Activated CD4-positive, alpha-beta T cell treated with anti-CD3 and anti-CD28 coated beads for 1 hour (primary cell): ENCODE measurements around the gene SMIM36.
"Not testable (repeated sequence)": the region's sequence is repeated elsewhere in the genome, so short reads cannot be mapped to it uniquely, and the experiment has no call there.

Source experiments
- DNase-seq: peaks from one replicate; pipeline ENCODE4 v3.0.0-alpha.2; 2020

The SMIM36 gene

DNA sequence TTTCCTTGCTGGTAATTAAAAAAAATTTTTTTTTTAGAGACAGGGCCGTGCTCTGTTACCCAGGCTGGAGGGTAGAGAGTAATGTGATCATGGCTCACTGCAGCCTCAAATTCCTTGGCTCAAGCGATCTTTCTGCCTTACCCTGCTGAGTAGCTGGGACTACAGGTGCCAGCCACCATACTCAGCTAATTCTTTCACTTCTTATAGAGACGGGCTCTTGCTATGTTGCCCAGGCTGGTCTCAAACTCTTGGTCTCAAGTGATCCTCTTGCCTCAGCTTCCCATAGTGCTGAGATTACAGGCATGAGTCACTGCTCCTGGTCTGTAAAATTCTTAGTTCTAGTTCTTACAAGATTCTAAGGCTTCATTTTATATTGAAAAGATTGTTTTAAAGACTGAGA lies 11.1 kb downstream of the SMIM36 start:
- no peak for DNase-seq

DNA sequence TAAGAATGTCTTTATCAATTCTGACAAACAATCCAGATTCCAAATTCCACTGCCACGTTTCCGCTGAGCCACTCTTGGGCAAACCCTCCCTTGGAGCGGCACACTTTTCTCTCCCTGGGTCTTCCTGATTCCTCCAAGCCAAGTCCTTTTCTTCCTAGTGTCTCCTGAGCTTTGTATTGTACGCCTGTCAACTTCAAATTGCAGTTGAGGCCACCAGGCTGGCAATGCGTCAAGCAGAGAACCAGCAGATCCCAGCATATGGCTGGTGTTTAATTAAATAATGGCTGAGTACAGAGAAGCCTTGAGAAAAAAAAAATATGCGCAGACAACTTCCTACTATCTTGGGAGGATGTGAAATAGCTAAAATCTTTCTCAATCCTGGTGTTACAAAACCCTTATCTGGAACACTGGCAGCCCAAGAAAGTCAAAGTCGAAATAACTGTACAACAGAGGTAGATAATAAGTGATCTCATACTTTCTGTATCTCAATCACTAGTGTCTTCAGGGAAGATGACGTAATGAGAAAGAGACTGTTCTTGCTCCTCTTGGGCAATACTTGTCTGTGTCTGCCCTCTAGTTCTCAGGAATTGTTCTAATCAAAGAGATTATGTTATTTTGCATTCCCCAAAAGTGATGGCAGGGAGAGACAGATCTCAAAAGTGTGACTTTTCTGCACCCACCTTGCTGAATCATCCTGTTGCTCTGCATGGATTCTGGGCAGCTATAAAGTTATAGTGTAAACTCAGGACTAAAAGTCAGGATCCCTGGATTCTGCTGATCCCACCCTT lies 15.0 kb downstream of the SMIM36 start:
- no peak for DNase-seq

DNA sequence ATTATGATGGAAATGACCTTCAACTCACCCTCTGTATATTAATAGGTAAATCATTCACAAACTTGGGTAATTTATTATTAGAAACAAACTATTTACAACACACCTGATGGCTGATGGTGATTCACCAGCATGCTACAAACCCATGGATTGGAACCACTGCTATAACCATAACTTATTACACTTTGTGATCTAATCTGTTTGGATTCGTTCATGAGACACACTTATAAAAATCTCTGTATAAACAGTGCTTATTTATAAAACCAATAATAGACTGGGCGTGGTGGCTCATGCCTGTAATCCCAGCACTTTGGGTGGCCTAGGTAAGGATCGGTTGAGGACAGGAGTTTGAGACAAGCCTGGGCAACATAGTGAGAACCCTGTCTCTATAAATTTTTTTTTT lies 16.0 kb downstream of the SMIM36 start:
- no peak for DNase-seq

DNA sequence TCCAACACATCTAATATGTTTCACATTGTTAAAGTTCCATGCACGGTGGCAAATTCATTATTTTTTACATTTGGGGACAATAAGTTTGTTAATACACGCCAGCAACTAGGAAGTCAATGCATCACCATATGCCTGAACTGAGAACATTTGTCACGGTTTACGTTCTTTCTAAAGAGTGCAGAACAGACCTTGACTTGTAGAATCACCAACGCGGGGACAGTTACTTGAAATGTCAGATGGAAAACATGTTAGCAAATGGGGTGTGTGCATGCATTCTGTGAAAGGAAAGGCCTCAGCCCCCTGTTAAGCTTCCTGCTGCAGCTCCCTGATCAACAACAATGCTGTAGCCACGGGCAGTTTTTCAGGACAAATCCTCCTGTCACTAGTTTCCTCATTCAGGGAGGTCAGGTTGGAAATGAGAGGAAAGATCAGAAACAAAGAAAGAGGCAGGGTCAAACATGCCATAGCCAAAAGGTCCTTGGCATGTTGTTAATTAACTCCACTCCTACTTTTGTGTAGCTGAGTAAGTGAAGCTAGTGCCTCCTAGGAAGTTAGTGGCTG lies 18.4 kb downstream of the SMIM36 start:
- DNase-seq = no peak

GRCh38 chr17:55490376-55490775 lies 20.9 kb downstream of the SMIM36 start:
- DNase-seq = no peak

DNA sequence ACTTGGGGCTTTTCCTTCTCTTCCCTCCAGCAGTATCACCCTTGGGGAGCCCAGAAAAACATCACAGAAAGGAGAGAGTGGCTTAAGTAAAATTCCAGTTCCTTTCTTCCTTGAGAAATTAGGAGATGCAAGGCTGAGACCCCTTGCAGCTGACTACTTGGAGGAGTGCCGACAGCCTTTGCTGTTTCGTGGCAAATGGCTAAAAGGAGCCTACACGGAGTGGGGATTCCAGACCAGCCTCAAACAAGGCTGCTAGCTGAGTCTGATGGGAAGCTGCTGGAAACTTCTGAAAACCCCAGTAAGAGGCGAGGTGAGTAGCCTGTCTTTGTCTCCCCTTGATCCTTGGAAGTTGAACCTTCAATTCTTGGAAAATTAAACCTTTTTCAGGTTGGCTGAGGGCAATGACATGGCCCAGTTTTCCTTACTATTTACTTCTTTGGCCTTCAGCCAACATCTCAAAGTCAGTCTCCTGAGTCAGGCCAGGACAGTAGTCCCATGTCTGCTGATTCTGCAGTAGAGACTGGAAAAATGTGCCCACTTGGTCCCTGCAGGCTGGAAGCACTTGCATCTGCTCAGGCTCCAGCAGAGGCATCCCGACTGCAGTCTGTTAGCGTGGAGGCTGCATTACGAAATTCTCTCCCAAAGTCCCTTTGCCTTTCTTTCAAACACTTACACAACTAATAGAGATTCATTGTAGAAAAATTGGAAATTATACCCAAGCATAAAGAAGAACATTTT lies 23.4 kb downstream of the SMIM36 start:
- no peak for DNase-seq

DNA sequence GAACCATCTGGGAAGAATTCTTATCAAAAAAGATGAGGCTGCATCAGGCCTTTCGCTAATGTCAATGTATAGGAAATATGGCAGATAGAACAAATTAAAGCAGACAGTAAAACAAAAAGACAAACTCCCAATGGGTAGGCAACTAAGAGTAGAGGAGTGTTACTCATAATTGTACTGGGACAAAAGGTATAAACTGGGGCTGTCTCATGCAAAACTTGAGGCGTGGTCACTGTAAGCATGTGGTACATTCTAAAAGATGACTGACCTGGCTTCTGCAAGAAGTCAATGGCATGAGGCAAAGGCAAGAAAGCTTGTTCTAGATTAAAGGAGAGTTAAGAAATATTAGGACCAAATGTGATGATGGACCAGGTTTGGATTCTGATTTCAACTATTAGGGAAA lies 26.7 kb downstream of the SMIM36 start:
- DNase-seq = no peak

DNA sequence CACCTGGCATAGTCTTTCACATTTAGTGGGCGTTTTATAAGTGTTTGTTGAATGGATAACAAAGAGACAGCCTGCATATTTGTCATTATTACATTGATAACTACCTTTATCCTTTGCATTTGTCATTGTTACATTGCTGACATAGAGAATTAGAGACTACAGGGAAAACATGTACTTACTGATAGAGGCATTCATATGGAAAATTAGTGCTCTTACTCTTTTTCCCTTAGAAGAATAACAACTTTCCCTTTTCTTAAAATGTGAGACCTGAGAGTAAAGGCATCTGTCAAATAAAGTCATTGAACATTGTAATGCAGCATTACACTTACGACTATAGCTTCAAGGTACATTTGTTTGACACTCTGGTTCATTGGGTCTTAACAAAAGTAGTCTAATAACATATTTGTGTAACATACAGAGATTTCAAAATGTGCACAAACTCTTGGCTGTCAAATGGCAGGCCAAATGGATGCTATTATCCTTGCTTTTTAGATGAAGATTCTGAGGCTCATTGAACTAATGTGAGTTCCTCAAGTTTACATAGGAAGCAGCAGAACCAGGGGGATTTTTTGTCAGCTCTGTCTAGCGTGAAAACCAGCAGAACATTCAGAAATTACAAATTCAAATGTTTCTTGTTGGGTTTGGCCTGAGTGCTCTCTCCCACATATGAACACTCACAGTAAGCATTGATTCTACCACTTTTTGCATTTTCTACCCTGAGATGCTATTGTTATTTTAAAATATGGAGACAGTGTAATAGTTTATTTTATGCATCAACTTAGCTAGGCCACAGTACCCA lies 28.5 kb downstream of the SMIM36 start:
- DNase-seq = no peak

- no peak for DNase-seq
Observed at GRCh38 chr17:55480631-55481315, 30.5 kb downstream of the SMIM36 start.

- no peak for DNase-seq
Observed at GRCh38 chr17:55479903-55480302, 31.3 kb downstream of the SMIM36 start.

- DNase-seq = no peak
Observed at GRCh38 chr17:55478971-55479370, 32.3 kb downstream of the SMIM36 start.

DNA sequence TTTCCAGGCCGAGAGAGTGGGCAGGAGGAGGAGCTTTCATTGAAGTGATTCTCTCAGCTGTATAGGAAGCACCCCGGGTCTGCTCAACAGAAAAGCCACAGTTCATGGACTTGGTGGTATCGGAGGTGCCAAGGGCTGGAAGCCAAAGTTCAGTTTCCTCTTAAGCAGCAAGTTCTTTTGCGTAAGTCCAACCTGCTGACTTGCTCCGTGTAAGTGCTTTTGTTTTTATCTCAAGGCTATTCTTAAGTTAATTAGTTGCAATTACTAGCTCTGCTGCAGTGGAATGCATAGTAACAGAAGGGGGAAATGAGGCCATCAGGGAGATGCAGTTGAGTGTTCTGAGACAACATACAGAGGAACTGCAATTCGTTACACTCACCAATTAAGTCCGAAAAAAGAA lies 44.6 kb downstream of the SMIM36 start:
- DNase-seq = no peak

DNA sequence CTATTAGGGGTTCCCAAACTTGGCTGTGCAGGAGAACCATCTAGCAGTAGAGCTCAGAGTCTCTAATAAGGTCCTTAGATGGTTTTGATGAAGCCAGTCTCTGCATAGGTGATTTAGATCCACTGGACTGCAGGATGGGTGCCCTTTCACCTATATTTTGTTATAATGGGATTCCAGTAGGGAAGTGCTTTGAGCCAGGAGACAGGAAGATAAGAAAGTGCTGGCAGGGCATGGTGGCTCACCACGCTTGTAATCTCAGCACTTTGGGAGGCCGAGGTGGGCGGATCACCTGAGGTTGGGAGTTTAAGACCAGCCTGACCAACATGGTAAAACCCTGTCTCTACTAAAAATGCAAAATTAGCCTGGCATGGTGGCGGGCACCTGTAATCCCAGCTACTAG lies 45.5 kb downstream of the SMIM36 start:
- not testable (repeated sequence) for DNase-seq

DNA sequence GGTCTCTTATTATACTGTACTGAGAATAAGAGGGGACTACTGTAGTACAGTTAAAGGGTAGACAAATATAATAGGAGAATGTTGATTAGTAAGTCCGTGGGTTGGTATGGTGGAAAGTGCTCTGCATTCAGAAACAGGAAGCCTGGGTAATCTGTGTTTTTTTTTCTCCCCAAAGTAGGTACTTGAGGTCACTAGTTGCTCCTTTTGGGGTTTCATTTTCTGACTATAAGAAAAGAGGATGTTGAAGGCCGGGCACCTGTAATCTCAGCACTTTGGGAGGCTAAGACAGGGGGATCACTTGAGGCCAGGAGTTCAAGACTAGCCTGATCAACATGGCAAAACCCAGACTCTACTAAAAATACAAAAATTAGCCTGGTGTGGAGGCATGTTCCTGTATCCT lies 47.7 kb downstream of the SMIM36 start:
- no peak for DNase-seq

GRCh38 chr17:55462711-55463110 lies 48.5 kb downstream of the SMIM36 start:
- no peak for DNase-seq

GRCh38 chr17:55462234-55462633 lies 49.0 kb downstream of the SMIM36 start:
- no peak for DNase-seq

GRCh38 chr17:55458978-55459377 lies 52.3 kb downstream of the SMIM36 start:
- no peak for DNase-seq

- DNase-seq = no peak
Observed at GRCh38 chr17:55458287-55458900, 52.9 kb downstream of the SMIM36 start.

DNA sequence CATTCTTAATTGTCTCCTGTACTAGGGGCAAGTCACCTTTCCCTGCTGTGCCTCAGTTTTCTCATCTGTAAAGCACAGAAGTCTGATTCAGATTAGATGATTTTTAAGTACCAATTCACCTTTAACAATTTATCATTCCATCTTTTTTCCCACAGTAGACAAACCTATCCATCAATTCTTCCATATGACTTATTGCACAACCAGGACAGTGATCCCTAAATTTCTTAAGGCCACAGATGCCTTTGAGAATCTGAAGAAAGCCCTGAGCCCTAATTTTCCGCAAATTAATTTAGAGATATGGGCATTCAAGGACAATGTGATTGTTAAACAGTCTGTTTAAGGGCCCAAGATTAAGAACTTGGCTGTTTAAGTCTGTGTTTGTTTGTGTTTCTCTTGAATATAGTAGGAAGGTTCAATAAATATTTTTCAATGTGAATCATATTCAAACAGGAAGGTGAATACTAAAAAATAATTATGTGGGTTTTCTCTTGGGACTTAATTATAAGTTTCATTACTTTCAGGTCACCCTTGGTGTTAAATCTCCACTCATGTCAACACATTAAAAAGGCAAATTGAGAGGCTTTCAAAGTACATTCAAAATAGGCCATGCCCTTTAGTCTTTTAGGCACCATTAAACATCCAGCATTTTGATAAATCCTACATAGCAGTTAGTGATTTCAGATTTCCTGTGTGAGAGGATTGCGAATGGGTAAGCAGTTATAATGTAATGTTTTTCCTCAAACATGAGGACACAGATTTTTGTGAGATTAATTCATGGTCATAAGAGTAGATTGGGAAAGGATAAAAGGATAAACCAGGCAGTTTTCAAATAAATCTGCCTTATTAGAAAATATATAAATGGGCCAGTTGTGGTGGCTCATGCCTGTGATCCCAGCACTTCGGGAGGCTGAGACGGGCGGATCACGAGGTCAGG lies 54.7 kb downstream of the SMIM36 start:
- no peak for DNase-seq

DNA sequence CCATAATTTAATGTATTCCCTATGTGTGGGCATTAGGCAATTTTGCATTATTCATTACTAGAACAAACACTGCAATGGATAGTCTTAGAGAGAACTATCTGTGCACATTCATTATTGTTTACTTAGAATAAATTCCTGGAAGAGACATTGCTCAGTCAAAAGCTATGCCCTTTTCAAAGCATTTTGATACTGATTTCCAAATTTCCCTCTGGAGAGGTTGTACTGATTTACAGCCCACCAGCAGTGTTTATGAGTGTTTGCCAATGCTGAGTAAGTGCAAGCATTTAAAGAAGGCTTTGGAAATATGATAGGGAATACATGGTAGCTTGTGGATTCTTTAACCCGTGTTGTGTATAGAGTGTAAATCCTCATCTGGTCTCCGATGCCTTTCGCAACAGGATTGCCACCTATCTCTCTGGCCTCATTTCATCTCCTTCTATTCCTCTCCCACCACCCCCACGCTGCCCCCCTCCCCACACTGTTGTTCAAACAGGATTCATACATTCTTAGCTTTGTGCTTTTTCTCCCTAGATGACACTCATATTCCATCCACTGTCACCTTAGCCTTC lies 56.3 kb downstream of the SMIM36 start:
- no peak for DNase-seq
